AG10803 (cell line): ENCODE data around the gene SETD4.

Experiments
- DNase-seq: peaks from one replicate; pipeline ENCODE4 v3.0.0; 2010; ENCODE audit warnings: low read depth
- H3K4me3 ChIP-seq: 2 replicates; pipeline ENCODE4 v1.5.1; 2011; ENCODE audit warnings: mild to moderate bottlenecking, low read length, control low read depth
- CTCF ChIP-seq: conservative IDR thresholded peaks from 2 replicates; pipeline ENCODE4 v1.5.1; 2011; ENCODE audit warnings: mild to moderate bottlenecking, low read length, control low read depth, inconsistent platforms

SETD4 gene

DNA sequence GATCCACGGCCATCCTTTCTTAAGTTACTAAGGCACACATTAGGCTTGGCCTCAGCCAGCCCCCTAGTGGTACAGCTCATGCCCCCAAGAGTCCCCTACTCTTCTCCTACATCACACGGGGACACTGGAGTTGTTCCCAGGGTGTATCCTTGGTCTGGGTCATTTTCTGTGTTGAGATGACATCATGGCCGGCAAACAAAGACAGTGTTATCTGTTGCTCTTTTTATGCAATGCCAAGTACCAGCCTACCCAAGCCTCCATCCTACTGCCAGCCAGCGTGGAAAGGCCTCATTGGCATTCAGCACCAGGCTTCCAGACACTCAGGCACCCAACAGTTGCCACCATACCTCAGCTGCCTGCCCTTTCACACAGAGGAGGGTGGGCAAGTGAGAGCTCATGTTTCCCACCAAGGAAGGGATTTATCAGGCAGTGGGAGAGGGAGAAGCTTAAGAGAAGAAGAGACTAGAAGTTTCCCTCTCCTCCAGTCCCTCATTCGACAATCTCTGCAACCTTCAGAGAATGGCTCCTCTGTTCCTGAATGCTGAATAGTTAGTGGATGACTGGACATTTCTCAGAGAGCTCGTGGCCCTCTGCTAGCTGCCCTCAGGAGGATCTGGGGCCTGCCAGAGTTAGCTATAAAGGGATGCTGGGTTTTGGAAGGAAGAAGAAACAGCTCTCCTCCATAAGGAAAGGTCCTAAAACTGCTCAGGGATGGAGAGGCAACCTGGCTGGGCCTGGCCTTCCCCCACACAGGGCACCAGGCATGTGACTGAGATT lies 27.2 kb upstream of the SETD4 start:
- TF ChIP-seq CTCF: no peak
- DNase-seq: no peak

GRCh38 chr21:36082237-36082664 lies 21.9 kb upstream of the SETD4 start:
- DNase-seq: no peak
- H3K4me3 ChIP-seq: no peak overlapping the region
- TF ChIP-seq CTCF: no peak

More for the DNA sequence above, 27.2 kb upstream of the SETD4 start:
- H3K4me3 ChIP-seq: no peak overlapping the region

- DNase-seq: no peak
- H3K4me3 ChIP-seq: no peak overlapping the region
- no peak for TF ChIP-seq CTCF
Measured at GRCh38 chr21:36080386-36080785, 20.1 kb upstream of the SETD4 start.

GRCh38 chr21:36079671-36080070 lies 19.3 kb upstream of the SETD4 start:
- no peak for TF ChIP-seq CTCF
- no peak overlapping the region for H3K4me3 ChIP-seq

DNA sequence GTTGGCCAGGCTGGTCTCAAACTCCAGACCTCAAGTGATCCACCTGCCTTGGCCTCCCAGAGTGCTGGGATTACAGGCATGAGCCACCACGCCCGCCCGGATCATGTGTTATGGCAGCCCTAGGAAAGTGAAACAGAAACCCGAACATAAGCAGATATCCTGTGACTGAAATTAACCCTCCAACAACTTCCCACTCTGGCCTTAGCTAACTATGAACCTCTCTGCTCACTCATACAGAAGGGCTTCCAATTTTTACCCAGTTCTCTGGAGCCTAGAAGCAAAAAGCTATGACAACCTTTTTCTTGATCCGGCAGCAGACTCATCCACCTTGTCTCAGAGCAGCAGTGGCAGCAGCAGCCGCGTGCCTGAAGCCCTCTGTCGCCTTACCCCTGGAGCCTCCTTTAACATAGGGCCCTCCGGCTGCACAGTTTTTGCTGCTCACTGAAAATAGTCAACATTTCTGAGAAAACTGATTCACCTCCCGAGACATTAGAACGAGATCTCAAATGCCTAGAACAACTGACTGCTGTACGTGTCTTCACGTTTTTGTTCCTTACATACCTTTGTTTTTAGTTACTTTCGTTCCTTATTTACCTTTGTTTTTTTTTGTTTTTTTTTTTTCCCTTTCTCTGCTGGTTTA lies 18.8 kb upstream of the SETD4 start:
- H3K4me3 ChIP-seq: no peak overlapping the region
- no peak for DNase-seq
- no peak for TF ChIP-seq CTCF

More at GRCh38 chr21:36079671-36080070, 19.3 kb upstream of the SETD4 start:
- no peak for DNase-seq

DNA sequence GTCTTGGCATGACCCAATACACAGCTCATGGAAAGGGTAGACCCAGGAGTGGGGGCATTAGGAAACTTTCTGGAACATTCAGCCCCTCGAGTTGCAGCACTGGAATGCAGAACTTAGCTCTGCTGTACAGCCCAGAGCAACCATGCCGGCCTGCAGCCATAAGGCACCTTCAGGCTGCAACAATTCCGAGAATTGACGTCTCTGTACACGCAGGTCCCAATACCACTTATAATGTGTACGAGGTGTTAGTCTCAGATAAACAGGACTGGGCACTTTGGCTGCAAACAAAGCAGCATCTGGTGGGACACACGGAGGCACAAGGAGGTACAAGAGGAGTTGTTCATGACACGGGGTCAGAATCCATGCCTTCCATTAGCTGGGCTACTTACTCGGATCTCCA lies 17.4 kb upstream of the SETD4 start:
- TF ChIP-seq CTCF: no peak
- DNase-seq: no peak
- H3K4me3 ChIP-seq: no peak overlapping the region
